GM19467 (cell line): ENCODE measurements around the gene NTSR1.

Source experiments
- ATAC-seq: cut with Tn5 transposase; IDR thresholded peaks from one replicate; pipeline ENCODE4 v1.9.1; 2021; ENCODE audit warnings: mild to moderate bottlenecking, moderate library complexity; ENCODE audit not compliant: unreplicated experiment

NTSR1 gene

DNA sequence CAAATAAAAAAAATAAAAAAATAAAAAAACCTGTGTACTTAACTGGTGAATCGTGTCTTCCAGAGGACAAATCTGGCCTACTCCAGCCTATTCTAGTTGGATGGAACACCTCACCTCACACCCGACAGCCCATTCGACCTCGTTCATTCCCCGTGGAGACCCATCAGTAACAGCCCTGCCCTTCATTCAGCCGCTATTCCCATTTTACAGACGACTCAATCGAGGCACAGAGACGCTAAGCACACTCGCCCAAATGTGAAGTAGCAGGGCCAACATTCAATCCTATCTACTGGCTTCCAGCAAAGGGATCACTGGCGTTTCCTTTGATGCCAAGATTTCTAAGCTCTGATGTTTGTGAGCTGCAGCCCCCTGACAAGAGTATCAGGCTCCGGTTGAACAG lies 1.8 kb upstream of the NTSR1 start:
- ATAC-seq: no peak

GRCh38 chr20:62707276-62707920 lies 1.2 kb upstream of the NTSR1 start:
- no peak for ATAC-seq

DNA sequence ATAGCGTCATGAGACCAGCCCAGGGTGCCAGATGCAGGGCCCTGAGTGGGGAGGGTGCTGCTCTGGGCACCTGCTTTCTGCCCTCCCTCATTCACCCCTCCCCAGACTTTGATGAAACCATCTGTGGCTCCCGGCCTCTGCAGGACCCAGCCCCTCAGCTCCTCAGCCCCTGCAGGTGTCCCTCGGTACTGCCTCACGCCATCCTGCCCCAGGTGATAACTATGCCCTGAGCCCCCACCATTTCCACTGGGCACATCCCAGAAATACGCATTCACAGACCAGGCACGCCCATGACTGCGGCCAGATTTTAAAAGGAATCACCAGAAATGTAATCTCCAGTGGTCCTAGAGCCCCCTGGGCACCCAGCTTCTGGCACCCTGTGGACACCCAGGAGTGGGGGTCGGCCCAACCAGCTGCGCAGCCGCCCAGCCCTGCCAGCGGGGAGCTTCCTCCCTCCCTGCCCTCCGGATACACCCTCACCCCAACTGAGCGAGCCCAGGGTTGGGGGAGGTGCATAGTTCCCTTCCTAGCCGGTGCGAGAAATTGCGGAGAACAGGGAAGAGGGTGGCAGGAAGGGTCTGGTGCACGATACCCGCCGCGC lies 615 bp upstream of the NTSR1 start:
- ATAC-seq: no peak

DNA sequence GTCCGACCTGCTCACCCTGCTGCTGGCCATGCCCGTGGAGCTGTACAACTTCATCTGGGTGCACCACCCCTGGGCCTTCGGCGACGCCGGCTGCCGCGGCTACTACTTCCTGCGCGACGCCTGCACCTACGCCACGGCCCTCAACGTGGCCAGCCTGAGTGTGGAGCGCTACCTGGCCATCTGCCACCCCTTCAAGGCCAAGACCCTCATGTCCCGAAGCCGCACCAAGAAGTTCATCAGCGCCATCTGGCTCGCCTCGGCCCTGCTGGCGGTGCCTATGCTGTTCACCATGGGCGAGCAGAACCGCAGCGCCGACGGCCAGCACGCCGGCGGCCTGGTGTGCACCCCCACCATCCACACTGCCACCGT lies 885 bp downstream of the NTSR1 start:
- ATAC-seq: no peak

- no peak for ATAC-seq
Observed at GRCh38 chr20:62710221-62710885, 1.7 kb downstream of the NTSR1 start.

DNA sequence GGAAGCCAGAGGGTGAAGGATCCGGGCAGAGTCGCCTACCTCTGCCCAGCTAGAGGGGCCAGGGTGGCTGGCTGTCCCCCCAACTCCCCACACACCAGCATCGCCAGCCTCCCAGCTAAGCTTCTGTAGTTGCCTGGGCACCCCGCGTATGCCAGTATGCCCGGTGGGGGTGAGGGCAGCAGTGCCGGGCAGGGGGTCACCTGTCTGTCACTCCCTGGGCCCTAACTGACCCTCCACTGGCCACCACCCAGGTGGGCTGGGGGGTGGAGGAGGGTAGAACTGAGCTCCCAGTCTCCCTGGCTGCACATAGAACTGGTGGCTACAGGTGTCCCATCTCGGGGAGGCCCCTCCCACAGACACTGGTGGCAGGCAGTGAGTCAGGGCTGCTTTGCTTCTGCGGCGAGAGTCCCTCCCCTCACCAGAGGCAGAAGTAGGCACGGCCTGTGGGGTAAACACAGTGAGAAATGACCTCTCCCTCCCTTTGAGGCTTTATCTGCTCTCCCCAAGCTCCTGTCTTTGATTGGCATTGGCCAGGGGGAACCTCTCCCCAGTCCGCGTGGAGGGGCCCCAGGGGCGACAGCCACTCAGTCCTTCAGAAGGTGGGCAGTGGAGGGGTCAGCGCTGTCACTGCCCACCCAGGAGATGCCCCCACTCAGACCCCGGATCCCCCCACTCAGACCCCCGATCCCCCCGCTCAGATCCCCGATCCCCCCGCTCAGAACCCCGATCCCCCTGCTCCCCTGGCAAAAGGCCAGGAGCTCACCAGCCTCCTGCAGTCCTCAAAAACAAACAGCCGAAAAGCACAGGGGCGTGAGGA lies 2.5 kb downstream of the NTSR1 start:
- ATAC-seq: no peak

DNA sequence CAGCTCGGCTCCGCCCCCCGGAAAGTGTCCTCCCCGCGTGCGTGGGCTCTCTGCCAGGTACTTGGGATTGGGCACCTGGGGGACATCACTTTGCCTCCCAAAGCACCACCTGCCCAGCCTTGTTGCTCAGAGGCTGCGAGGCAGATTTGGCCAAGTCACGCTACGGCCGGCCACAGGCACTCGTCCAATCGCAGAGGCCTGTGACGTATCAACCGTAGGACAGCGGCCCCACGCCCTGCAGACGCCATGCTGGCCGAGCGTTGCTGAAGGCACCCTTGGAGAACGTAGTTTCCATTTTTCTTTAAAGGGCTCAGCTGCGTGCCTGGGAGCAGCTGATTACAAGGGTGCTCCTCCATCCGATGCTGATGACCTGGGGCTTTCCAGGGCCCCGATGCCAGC lies 3.1 kb downstream of the NTSR1 start:
- no peak for ATAC-seq

DNA sequence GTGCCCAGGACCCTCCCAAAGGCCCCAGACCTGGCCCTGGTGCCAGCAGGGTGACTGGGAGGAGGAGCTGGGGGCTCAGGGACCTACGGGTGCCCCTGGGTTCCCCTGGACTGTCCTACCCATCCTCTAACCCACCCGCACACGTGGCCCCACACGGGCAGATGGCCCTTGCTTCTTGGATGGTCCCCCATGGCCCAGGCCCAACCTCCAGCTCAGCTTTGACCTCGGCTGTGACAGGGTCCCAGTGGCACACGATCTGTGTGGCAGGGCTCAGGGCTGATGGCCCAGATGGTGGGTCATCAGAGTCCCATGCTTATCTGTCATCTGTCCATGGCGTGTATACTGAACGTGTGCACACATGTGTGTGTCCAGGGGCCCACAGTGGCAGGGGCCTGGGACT lies 4.0 kb downstream of the NTSR1 start:
- no peak for ATAC-seq

- no peak for ATAC-seq
Observed at GRCh38 chr20:62714006-62714405, 5.4 kb downstream of the NTSR1 start.

- no peak for ATAC-seq
Observed at GRCh38 chr20:62714799-62715198, 6.2 kb downstream of the NTSR1 start.

GRCh38 chr20:62715201-62715600 lies 6.6 kb downstream of the NTSR1 start:
- no peak for ATAC-seq

DNA sequence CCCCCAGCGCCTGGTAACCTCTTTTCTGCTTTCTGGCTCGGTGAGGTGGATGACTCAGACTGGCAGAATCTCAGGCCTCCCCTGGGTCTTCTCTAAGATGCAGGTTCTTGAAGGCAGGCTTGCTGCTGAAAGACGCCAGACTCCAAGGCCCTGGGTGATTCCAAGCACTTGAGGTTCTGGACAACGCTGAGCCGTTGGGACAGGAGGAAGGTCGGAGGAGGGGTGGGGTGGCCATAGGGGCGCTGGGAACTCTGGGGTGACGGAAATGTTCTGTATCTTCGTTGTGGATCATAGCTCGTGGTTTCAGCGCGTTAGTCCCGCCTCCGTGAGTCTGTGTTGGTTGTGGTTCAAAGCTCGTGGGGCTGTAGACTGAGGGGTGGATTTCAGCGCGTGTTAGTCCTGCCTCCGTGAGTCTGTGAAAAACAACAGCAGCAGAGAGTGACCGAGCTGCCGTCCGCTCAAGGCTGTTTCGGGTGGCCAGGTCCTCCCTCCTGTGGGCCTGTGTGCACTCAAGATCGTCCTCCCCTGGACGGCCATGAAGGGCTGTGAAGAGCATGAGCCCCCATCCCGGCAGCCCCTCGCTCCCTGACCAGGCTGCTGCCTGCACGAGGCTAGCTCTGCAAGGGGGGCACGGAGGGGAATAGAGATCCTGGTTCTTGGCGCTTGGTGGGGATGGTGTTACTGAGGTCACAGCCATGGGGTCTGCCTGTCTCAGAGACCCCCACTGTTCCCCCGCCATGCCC lies 7.7 kb downstream of the NTSR1 start:
- ATAC-seq: no peak

GRCh38 chr20:62716941-62717310 lies 8.3 kb downstream of the NTSR1 start:
- no peak for ATAC-seq

GRCh38 chr20:62717933-62718332 lies 9.3 kb downstream of the NTSR1 start:
- no peak for ATAC-seq

DNA sequence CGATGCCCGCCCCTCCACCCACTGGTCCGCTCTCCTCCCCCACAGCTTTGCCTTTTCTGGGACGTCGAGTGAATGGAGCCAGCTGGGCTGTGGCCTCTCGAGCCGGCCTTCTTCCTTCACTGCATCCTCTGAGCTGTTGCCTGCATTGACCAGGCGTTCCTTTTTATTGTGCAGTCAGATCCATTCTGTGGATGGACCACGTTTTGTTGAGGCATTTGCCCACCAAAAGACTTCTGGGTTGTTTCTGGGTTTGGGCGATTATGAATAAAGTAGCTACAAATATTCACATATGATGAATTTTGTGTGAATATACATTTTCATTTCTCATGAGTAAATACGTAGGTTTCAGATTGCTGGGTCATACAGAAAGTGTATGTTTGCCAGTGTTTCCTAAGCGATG lies 9.9 kb downstream of the NTSR1 start:
- ATAC-seq: no peak

DNA sequence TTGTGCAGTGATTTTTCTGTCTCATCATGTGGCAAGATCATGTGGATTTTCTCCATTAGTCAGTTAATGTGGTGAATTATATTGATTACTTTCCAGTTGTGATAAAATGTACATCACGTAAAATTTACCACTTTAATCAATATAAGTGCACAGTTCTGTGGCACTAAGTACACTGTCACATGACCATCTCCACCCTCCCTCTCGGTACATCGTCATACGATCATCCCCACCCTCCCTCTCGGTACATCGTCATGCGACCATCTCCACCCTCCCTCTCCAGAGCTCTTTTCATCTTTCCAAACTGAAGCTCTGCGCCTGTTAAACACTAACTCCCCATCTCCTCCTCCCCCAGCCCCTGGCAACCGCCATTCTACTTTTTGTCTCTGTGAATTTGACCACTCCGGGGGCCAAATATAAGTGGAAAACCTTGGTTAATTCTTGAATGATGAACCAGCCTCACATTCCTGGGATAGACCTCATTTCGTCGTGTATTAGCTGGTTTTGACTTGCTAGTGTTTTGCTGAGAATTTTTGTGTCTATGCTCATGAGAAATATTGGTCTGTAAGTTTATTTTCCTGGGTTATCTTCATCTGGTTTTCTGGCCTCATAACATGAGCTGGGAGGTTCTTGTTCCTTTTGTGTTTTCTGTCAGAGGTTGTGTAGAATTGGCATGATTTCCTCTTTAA lies 10.8 kb downstream of the NTSR1 start:
- ATAC-seq: no peak

DNA sequence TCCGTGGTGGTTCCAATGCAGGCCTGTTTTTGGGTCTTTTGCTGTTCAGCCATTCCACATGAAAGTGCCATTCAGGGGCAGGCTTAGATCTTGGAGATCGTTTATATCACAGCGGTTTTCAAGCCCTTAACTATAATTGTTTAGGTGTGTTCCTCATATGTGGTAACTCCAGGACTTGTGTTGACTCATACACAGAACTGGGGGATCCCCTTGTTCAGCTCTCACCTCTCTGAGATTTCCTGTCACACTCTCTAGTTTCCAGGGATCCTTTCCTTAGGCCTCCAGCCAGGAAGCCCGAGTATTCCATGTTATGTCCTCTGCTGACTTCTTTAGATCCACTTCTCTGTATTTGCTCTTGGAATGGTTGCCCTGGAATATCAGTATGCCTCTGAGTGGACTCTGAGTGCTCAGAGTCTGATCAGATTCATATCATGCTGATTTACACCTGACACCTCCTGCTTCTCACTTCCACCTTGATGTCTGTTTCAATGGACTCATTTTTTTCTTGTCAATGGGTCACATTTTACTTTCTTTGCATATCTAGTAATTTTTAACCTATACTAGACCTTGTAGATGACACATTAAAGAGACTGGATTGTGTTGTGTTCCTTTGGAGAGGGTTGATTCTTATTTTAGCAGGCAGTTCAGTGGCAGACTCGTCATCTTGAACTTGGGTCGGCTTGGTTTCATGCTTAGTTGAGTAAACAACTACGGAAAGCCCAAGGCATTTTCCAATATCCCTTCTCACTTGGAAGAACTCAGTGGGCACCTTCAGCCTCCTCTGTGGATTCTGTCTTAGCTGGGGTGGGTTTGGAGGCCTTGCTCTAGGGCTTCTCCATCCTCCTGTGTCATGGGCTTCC lies 13.1 kb downstream of the NTSR1 start:
- no peak for ATAC-seq

GRCh38 chr20:62722627-62723026 lies 14.0 kb downstream of the NTSR1 start:
- ATAC-seq: no peak

DNA sequence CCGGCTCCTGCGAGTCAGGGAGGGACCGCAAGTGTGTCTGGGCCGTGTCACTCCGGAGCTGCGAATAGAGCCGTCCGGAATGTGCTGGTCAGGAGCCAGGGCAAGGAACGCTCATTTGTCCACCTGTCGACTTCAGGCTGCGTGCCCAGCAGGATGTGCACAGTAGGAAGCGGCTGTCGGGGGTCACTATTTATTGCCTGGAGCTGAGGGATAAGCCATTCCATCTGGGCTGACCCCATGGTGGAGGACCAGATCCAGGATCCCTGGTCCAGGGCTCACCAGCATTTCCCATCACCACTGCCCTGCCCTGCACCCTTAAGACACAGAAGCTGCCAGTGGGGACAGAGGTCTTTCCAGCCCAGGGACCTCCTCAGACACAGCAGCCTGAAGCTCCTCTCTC lies 14.7 kb downstream of the NTSR1 start:
- ATAC-seq: no peak
